K562 (cell line): ENCODE measurements around the gene SLC35E2B. TPM values are rescaled to one million over a fixed set of nuclear protein-coding genes. Genes with fewer than 3 reads are reported as not detected.

Experiments used
- BCOR ChIP-seq: fragments of 450-650 bp; IDR thresholded peaks from 2 replicates; pipeline ENCODE4 v1.6.1; 2016
- CHD7 ChIP-seq: fragments of 200-600 bp; sonication (generic); IDR thresholded peaks from one replicate; pipeline ENCODE4 v1.6.1; 2012; ENCODE audit warnings: mild to moderate bottlenecking, low read depth, low read length, inconsistent platforms
- CREB5 ChIP-seq: fragments of 250-450 bp; sonication (Bioruptor Pico); IDR thresholded peaks from 2 replicates; pipeline ENCODE4 v1.5.0; 2020; ENCODE audit warnings: mild to moderate bottlenecking
- DIDO1 ChIP-seq: fragments of 450-650 bp; IDR thresholded peaks from 2 replicates; pipeline ENCODE4 v1.6.1; 2016; ENCODE audit warnings: low read depth, missing biosample characterization, missing genetic modification characterization
- DMBX1 ChIP-seq: fragments of 250-450 bp; sonication (Bioruptor Pico); IDR thresholded peaks from 2 replicates; pipeline ENCODE4 v1.8.0; 2022; ENCODE audit warnings: inconsistent platforms, mild to moderate bottlenecking, moderate library complexity, borderline replicate concordance
- ELF4 ChIP-seq: fragments of 450-650 bp; formaldehyde crosslinking; IDR thresholded peaks from 2 replicates; pipeline ENCODE4 v1.4.0; 2022; ENCODE audit warnings: missing genetic modification characterization
- NR3C1 ChIP-seq: sonication (generic); formaldehyde crosslinking; IDR thresholded peaks from 2 replicates; pipeline ENCODE4 v1.8.1; 2022; ENCODE audit warnings: missing genetic modification reagents
- TAF9B ChIP-seq: fragments of 450-650 bp; IDR thresholded peaks from 2 replicates; pipeline ENCODE4 v1.6.1; 2018; ENCODE audit warnings: mild to moderate bottlenecking; ENCODE audit not compliant: partially characterized antibody
- TCF3 ChIP-seq: sonication (generic); formaldehyde crosslinking; IDR thresholded peaks from 2 replicates; pipeline ENCODE4 v1.4.0; 2020; ENCODE audit warnings: mild to moderate bottlenecking, missing genetic modification reagents
- TCFL5 ChIP-seq: fragments of 250-450 bp; sonication (Bioruptor Pico); conservative IDR thresholded peaks from 2 replicates; pipeline ENCODE4 v1.6.1; 2021; ENCODE audit warnings: mild to moderate bottlenecking, moderate library complexity, matching md5 sums
- ZNF140 ChIP-seq: fragments of 250-450 bp; sonication (Bioruptor Pico); IDR thresholded peaks from 2 replicates; pipeline ENCODE4 v1.8.0; 2021; ENCODE audit warnings: moderate library complexity, mild to moderate bottlenecking, inconsistent platforms
- ZNF23 ChIP-seq: fragments of 250-450 bp; sonication (Bioruptor Pico); IDR thresholded peaks from 2 replicates; pipeline ENCODE4 v1.4.0; 2020; ENCODE audit warnings: mild to moderate bottlenecking
- ZNF668 ChIP-seq: fragments of 250-450 bp; sonication (Bioruptor Pico); IDR thresholded peaks from 2 replicates; pipeline ENCODE4 v1.8.0; 2022; ENCODE audit warnings: mild to moderate bottlenecking, inconsistent platforms
- ZNF740 ChIP-seq, 3 experiments: fragments of 200-800 bp in 1 of 3; sonication (Bioruptor generic) in 1 of 3; sonication (generic) in 1 of 3; formaldehyde crosslinking in 1 of 3; IDR thresholded peaks; 2 replicates each; pipeline versions ENCODE4 v1.6.1 to v1.8.0; 2016 to 2022; ENCODE audit warnings: mild to moderate bottlenecking in 2 of 3, missing compliant biosample characterization in 2 of 3, missing genetic modification characterization in 2 of 3, missing genetic modification reagents in 1 of 3
- ZNF778 ChIP-seq: fragments of 450-650 bp; formaldehyde crosslinking; IDR thresholded peaks from 2 replicates; pipeline ENCODE4 v1.4.0; 2020; ENCODE audit warnings: mild to moderate bottlenecking, moderate library complexity
- polyA plus RNA-seq, 8 experiments: library from polyadenylated mRNA; depleted of rRNA in 4 of 8; stranded (reverse) in 5 of 8; unstranded in 3 of 8; fragments of >200 nt; fragmentation: Nextera tagmentation in 2 of 8; fragmentation: Illumina TruSeq in 1 of 8; extraction: Ambion mirVana in 2 of 8; extraction: Trizol in 1 of 8; gene quantifications; 2 replicates each; pipeline versions ENCODE4 v1.2.1 to v1.2.3, GENCODE V29; 2011 to 2014; ENCODE audit warnings: inconsistent platforms in 1 of 8, missing spikeins in 1 of 8
- total RNA-seq, 7 experiments: library from RNA; depleted of rRNA in 6 of 7; stranded (reverse); fragments of >200 nt in 6 of 7; fragmentation: Illumina TruSeq in 2 of 7; extraction: Trizol in 2 of 7; gene quantifications; 2 replicates each; pipeline versions ENCODE4 v1.2.1 to v1.2.3, GENCODE V29; 2011 to 2021; ENCODE audit warnings: low replicate concordance in 1 of 7

SLC35E2B gene
- total and polyA plus RNA-seq, 9 of the 15 experiments (the other 6 are each of a cell fraction or from before 2014, with no cell fraction given): 4.7 to 44.6 (median 20.7) TPM

- TF ChIP-seq ZNF23 (CRISPR knock-in tag) (peak; percentile 77), DMBX1 (peak; percentile 98), NR3C1 (CRISPR knock-in tag) (no peak), CREB5 (CRISPR knock-in tag) (no peak), ELF4 (CRISPR knock-in tag) (peak; percentile 76), ZNF740 (CRISPR knock-in tag; IDR thresholded peaks at IDR 0.05) (no peak), ZNF740 (tag; IDR thresholded peaks at IDR 0.05) (peak in 1 of 2 experiments; percentile 96; a peak in 2 of 4 replicates), TCF3 (CRISPR knock-in tag) (no peak), ZNF668 (CRISPR knock-in tag) (peak; percentile 93), TAF9B (no peak), BCOR (no peak), ZNF778 (CRISPR knock-in tag) (no peak), ZNF140 (CRISPR knock-in tag) (peak; percentile 70; the same call in 1 of the 2 replicates), DIDO1 (tag) (peak; percentile 69; the same call in 1 of the 2 replicates), TCFL5 (CRISPR knock-in tag) (peak; percentile 85), CHD7 (no peak)
These were observed 82.6 kb downstream of the SLC35E2B start (continued) for GRCh38 chr1:1609822-1610485.
